ENCODE data around the gene THOC2.
A peak's percentile ranks its signal among the peaks of the same experiment; 100 is the strongest.
"Not testable (repeated sequence)": the region's sequence is repeated elsewhere in the genome, so short reads cannot be mapped to it uniquely, and the experiment has no call there.

THOC2 gene

GRCh38 chrX:123742440-123742839 is 9.6 kb upstream of the THOC2 start:
- no peaks in the 10 kb centered on the region for H3K27me3 ChIP-seq

GRCh38 chrX:123740536-123740935 is 7.7 kb upstream of the THOC2 start:
- no peak for TF ChIP-seq CTCF (IDR thresholded peaks at IDR 0.05; ENCODE audit: low read depth, low read length)
- H3K4me3 ChIP-seq (ENCODE audit: low read depth, low read length): no peak overlapping the region

More at GRCh38 chrX:123742440-123742839, 9.6 kb upstream of the THOC2 start:
- H3K9me3 ChIP-seq: no peaks in the 10 kb centered on the region
- no peaks in the 10 kb centered on the region for H3K36me3 ChIP-seq
- no peaks in the 10 kb centered on the region for H3K4me1 ChIP-seq
- DNase-seq: no peak
- TF ChIP-seq CTCF (IDR thresholded peaks at IDR 0.05; ENCODE audit: low read depth, low read length): no peak
- H3K4me3 ChIP-seq (ENCODE audit: low read depth, low read length): no peak overlapping the region

GRCh38 chrX:123740006-123740405 is 7.2 kb upstream of the THOC2 start:
- DNase-seq: no peak

More at GRCh38 chrX:123740536-123740935, 7.7 kb upstream of the THOC2 start:
- H3K27me3 ChIP-seq: no peaks in the 10 kb centered on the region
- no peaks in the 10 kb centered on the region for H3K4me1 ChIP-seq
- DNase-seq: no peak
- H3K36me3 ChIP-seq: no peaks in the 10 kb centered on the region
- H3K9me3 ChIP-seq: no peaks in the 10 kb centered on the region

GRCh38 chrX:123739474-123739873 is 6.6 kb upstream of the THOC2 start:
- no peak overlapping the region for H3K4me3 ChIP-seq (ENCODE audit: low read depth, low read length)
- H3K9me3 ChIP-seq: no peaks in the 10 kb centered on the region
- H3K36me3 ChIP-seq: no peaks in the 10 kb centered on the region
- no peak for TF ChIP-seq CTCF (IDR thresholded peaks at IDR 0.05; ENCODE audit: low read depth, low read length)
- no peak for DNase-seq
- H3K27me3 ChIP-seq: no peaks in the 10 kb centered on the region
- no peaks in the 10 kb centered on the region for H3K4me1 ChIP-seq

More at GRCh38 chrX:123740006-123740405, 7.2 kb upstream of the THOC2 start:
- no peak for TF ChIP-seq CTCF (IDR thresholded peaks at IDR 0.05; ENCODE audit: low read depth, low read length)
- Histone ChIP-seq H3K4me3 (ENCODE audit: low read depth, low read length) (no peak overlapping the region), H3K4me1 (no peaks in the 10 kb centered on the region), H3K36me3 (no peaks in the 10 kb centered on the region), H3K9me3 (no peaks in the 10 kb centered on the region), H3K27me3 (no peaks in the 10 kb centered on the region)

GRCh38 chrX:123738378-123738940 is 5.6 kb upstream of the THOC2 start:
- no peak for DNase-seq
- no peaks in the 10 kb centered on the region for H3K4me1 ChIP-seq
- no peak for TF ChIP-seq CTCF (IDR thresholded peaks at IDR 0.05; ENCODE audit: low read depth, low read length)
- H3K36me3 ChIP-seq: no peaks in the 10 kb centered on the region
- H3K9me3 ChIP-seq: no peaks in the 10 kb centered on the region
- no peaks in the 10 kb centered on the region for H3K27me3 ChIP-seq
- no peak overlapping the region for H3K4me3 ChIP-seq (ENCODE audit: low read depth, low read length)

GRCh38 chrX:123736333-123736921 is 3.6 kb upstream of the THOC2 start:
- Histone ChIP-seq H3K36me3 (no peaks in the 10 kb centered on the region), H3K4me3 (ENCODE audit: low read depth, low read length) (no peak overlapping the region), H3K4me1 (no peaks in the 10 kb centered on the region), H3K27me3 (no peaks in the 10 kb centered on the region), H3K9me3 (no peaks in the 10 kb centered on the region)
- no peak for TF ChIP-seq CTCF (IDR thresholded peaks at IDR 0.05; ENCODE audit: low read depth, low read length)
- peak; percentile 41 for DNase-seq

- not testable (repeated sequence) for H3K9me3 ChIP-seq; H3K4me1 ChIP-seq; H3K4me3 ChIP-seq (ENCODE audit: low read depth, low read length); H3K27me3 ChIP-seq; H3K36me3 ChIP-seq; DNase-seq
Measured at GRCh38 chrX:123735137-123735536, 2.3 kb upstream of the THOC2 start.

GRCh38 chrX:123734079-123734478 is 1.2 kb upstream of the THOC2 start:
- not testable (repeated sequence) for H3K27me3 ChIP-seq; DNase-seq; H3K9me3 ChIP-seq; H3K4me3 ChIP-seq (ENCODE audit: low read depth, low read length); H3K36me3 ChIP-seq; H3K4me1 ChIP-seq
